ENCODE measurements around the gene ARMH3.
"Not testable (repeated sequence)": the region's sequence is repeated elsewhere in the genome, so short reads cannot be mapped to it uniquely, and the experiment has no call there.

ARMH3 gene

DNA sequence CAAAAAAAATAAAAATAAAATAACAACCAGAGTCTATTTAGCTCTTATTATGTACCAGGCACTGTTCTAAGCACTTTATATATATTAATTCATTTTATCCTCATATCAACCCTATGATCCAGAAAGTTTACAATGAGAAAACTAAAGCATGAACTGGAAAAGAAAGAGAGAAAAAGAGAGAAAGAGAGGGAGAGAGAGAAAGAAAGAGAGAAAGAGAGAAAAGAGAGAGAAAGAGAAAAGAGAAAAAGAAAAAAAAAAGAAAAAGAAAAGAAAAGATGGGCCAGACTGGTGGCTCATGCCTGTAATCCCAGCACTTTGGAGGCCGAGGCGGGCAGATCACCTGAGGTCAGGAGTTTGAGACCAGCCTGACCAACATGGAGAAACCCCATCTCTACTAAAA lies 9.9 kb downstream of the ARMH3 start:
- no peak for DNase-seq (ENCODE audit: low spot score)

- DNase-seq (ENCODE audit: low spot score), result no peak
These were observed 10.7 kb downstream of the ARMH3 start for GRCh38 chr10:102045292-102045691.

DNA sequence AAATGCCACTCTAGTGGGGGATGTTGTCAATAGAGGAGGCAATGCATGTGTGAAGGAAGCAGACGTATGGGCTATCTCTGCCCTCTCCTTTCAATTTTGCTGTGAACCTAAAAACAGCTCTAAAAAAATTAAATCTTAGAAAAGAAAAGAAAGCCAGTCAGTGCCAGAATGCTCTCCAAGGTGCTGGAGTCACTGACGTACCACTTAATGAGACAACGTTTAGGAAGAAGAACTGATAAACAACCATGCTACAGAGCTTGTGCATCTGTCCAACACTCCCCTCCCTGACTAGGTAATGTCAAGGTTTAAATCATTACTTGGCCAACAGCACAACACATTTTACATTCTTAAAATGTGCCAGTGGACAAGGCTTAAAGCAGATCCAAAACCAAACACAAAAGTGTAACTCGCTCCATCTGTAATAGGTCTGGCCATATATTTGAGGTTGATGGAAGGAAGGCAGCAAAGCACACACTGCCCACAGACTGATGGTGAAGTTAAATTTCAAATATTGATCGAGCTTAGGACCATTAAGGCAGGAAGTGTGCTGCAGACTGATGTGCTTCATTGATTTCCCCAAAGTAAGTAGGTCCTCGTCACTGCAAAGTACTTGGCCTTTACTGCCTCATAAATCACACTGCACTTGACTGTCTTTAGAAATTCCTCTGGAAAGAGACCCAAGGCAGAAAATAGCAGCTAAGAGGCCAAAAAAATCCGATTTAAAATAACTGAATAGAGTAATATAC lies 15.5 kb downstream of the ARMH3 start:
- no peak for DNase-seq (ENCODE audit: low spot score)

GRCh38 chr10:102038410-102038809 lies 17.6 kb downstream of the ARMH3 start:
- DNase-seq (ENCODE audit: low spot score), result no peak

DNA sequence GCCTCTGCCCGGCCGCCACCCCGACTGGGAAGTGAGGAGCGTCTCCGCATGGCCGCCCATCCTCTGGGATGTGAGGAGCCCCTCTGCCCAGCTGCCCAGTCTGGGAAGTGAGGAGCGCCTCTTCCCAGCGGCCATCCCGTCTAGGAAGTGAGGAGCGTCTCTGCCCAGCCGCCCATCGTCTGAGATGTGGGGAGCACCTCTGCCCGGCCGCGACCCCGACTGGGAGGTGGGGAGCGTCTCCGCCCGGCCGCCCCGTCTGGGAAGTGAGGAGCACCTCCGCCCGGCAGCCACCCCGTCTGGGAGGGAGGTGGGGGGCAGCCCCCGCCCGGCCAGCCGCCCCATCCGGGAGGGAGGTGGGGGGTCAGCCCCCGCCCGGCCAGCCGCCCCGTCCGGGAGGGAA lies 20.2 kb downstream of the ARMH3 start:
- DNase-seq (ENCODE audit: low spot score), result not testable (repeated sequence)

DNA sequence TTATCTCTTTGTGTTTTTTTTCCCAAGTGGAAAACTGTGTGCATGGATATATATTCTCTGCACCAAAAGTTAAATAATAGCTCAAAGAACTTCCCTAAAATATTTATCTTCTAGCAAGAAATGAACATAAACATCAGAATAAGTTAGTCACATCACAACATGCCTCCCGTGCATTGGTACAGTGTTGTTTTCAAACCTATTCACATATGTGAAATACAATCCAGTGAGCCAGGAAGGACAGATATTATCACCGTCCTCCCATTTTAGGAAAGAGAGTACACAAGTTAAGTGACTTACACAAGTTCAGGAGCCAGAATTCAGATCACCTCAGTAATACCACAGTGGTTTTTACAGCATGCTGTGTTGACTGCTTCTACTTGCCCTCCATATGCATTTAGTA lies 22.2 kb downstream of the ARMH3 start:
- DNase-seq (ENCODE audit: low spot score), result no peak

- no peak for DNase-seq (ENCODE audit: low spot score)
These were observed 28.7 kb downstream of the ARMH3 start for GRCh38 chr10:102027261-102027660.

- DNase-seq (ENCODE audit: low spot score), result no peak
These were observed 31.2 kb downstream of the ARMH3 start for GRCh38 chr10:102024799-102025198.

DNA sequence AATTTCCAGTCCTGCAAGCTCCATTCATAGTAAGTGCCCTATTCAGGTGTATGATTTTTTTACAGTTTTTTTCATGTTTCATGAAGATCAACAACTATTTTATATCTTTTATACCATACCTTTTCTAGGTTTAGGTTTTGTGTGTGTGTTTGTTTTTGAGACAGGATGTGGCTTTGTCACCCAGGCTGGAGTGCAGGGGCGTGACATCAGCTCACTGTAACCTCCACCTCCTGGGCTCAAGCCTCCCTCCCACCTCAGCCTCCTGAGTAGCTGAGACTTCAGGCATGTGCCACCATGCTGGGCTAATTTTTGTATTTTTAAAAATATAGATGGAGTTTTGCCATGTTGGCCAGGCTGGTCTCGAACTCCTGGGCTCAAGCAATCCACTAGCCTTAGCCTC lies 35.0 kb downstream of the ARMH3 start:
- no peak for DNase-seq (ENCODE audit: low spot score)

DNA sequence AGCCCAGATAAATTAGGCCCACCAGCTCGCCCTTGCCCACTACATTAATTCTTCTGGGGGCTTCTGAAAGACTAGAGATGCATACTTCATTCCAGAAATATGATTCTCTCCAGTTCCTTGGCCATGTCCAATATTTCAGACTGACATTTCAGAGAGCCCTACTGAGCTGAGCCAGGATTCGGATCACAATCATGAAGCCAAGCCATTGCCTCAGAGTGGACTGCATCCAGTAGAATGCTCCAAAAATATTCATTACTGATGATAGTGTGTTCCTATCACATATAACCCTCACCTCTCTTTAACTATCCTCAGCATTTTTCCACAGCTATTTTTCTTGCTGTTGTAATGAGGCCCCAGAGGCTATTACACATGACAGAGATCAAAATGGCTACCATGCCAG lies 38.7 kb downstream of the ARMH3 start:
- no peak for DNase-seq (ENCODE audit: low spot score)

DNA sequence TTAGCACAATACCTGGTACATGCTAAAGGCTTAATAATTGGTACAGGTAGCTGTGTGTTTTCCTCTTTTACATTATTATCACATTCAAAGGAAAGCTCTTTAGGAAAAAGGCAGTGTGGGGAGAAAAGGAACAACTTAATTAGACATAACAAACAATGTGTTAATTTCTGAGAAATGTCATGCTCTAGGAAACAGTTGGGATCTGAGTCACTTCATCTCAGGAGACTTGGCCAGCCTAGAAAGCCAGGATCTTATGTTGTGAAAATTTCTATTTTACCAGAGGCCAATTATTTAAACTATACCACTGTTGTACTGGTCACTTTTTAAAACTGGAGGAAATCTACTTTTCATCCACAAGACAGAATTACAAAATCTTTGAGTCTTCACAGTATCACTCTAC lies 39.6 kb downstream of the ARMH3 start:
- DNase-seq (ENCODE audit: low spot score), result peak; percentile 17

DNA sequence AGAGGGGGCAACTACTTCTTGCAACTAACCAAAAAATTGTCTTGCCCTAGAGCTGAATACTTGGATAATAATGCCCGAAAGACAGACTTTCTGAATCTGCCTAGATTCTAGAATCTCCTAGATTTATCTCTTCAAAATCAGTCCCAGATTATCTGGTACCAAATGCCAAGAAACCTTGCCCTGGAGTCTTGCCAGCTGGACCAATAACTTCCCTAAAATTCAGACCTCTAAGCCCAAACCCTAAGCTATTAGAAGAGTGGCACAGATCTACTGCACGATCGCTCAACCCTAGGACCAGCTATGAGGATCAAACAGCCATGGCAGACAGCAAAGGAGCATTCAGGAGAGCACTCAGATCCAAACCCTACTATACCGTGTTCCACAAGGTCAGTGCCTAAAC lies 45.0 kb downstream of the ARMH3 start:
- DNase-seq (ENCODE audit: low spot score), result no peak

DNA sequence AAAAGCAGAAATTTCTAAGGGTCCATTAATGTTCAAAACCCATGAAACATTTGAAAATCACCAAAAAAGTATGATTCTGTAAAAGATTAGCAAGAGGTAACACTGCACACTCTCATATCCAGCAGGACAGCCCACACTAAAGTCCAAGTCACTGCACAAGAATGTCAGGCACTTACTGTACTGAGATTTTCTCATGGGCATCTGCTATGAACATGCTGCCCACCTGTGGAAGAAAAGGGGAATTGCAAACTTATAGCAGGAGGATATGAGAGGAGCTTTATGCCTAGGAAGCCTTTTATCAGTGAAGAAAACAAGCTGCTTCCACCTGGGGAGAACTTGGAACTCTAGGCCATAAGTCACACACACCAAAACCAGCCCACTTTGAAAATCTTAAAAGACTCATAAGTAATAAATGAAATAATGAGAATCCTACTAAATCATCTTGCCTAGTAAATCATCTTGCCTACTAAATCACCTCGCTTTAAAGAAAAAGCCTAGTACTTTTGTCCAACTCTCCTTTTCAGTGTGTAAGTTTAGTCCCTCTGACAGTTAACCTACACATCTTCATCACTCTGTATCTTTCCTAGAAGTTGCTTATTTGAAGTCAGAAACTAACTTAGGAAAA lies 46.1 kb downstream of the ARMH3 start:
- peak; percentile 92 for DNase-seq (ENCODE audit: low spot score)

DNA sequence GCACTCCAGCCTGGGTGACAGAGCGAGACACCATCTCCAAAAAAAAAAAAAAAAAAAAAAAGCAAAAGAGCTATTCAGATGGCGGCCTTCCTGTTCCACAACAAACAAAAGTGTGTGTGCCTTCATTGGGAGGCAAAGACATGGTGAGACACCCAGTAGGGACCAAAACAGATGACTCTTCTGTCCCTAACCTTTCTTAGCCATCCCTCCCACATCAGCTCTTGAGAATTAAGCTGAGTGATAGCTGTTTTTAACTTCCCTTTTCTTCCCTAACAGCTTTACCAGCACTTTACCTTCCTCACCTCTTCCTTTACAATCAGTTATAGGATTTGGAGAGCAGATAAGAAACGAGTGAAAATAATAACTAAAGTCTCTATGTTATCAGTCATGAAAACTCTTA lies 48.2 kb downstream of the ARMH3 start:
- DNase-seq (ENCODE audit: low spot score), result no peak

GRCh38 chr10:102007031-102007430 lies 48.9 kb downstream of the ARMH3 start:
- DNase-seq (ENCODE audit: low spot score), result not testable (repeated sequence)

DNA sequence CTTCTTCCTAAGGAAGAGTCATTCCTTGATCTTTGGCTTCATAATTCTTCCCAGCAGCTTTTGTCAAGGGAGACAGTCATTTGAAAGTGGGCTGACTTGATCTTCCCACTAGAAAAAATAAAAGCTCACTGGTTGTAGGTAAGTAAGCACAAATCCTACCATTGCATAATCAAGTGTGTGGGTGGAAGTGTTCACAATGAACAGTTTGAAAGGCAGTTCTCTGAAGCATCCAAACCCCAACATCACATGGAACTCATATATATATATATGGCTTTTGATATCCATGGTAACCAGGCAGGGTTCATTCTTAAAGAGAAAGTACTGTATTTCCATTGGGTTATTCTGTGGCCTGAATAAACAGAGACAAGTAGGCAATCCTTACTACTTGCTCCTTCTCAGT lies 51.6 kb downstream of the ARMH3 start:
- DNase-seq (ENCODE audit: low spot score), result no peak

- no peak for DNase-seq (ENCODE audit: low spot score)
These were observed 52.4 kb downstream of the ARMH3 start for GRCh38 chr10:102003541-102003940.

DNA sequence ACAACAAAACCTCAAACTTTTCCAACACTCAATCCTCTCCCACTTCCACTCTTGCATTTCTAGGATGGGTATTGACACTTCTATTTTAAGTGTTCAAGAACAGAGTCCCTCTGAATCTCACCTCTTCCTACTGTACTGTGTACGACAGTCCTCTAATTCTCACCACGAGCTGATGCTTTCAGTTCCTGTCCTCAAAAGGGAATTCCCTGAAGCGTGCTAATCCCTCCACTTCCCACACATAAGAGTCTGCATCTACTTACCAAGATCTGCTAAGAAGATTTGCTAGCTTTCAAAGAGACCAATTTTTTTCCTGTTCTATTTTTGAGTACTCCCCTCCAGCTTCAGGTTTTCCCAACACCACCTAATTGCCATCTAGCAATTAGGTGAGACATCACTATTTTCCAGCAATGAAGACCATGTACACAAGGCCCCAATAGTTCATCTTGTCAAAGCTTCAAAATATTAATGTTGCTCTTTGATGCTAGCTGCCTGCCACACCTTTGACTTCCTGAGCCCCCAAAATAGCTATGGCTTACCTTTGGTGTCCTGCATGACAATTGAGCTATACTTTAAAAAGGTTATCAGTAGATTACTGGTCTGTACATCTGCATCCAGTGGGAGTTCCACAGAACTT lies 54.4 kb downstream of the ARMH3 start:
- DNase-seq (ENCODE audit: low spot score), result no peak

DNA sequence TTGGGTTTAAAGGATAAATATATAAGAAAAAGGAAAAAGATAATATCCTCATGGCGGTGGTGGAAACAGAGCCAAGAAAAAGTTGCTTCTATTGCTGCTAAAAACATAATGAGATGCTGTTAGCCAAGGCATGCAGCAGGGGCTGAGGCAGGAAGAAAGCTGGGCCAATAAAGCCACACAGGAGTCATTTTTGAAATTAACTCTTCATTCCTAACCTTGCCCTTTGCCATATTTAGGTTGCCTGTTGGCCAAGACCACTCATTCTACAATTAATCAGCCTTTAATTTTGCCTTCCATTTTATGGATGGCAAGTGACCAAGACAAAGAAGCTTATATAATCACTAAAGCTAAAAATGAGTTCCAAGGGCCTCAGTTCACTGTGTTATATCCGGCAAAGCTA lies 58.2 kb downstream of the ARMH3 start:
- DNase-seq (ENCODE audit: low spot score), result no peak

DNA sequence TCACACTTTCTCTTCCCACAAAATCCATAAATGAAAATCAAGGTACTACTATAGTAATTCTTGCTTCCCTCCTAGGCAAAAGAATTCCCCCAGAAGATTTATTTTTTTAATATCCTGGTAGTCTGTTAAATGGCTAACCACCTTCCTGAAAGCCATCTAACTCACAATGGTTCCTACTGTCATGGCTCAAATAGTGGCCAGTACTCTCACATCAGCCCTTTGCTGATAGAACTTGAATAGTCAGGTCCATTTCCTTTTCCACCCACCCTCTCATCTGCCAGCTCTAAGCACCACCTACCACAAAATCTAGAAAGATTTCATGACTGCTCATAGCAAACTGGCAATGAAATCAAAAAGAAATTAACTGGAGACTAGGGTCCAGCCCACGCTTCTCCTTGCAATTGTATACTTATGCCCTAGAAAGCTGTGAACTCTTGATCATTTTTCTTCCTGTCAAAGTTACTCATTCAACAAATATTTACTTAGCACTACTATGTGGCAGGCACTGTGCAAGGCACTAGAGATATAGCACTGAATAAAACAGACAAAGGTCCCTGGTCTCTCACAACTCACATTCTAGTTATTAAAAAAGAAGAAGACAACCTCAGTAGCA lies 60.4 kb downstream of the ARMH3 start:
- no peak for DNase-seq (ENCODE audit: low spot score)

DNA sequence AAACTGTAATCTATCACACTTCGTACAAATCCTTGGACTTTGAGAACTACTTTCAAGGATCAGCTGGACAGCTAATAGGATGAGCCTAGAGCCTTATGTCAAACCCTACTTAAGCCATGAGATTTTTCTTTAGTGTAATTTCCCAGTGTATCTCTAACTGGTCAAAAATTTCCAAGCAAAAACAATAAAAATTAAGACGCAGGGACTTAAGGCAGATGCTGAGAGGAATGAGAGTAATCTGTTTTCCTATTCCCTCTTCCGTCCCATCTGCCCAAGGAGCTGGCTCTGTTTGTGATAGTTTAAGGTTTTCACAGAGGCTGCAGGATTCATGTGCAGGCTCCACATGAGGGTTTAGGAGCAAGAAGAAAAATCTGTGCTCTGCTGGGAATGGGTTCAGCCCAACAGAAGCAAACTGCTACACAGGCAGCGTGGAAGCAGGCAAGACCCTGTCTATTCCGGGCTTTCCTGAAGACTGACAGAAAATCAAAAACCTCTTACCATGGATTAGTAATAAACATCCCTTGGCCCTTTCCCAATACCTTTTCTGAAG lies 62.2 kb downstream of the ARMH3 start:
- no peak for DNase-seq (ENCODE audit: low spot score)

DNA sequence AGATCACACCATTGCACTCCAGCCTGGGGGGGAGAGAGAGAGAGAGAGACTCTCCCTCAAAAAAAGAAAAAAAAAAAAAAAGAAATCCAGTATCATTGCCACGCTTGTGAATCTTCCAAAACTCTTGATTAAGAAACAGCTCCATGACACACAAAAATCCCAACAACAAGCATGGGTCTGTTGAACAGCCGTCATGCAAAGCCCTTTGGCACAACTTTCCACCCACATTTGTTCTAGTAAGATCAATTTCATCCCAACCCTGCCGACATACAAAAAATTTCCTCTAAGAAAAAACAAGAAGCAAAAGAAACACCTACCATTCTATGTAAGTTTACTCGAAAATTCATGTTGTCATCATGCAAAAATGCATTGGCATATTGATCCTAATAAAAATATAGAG lies 62.8 kb downstream of the ARMH3 start:
- DNase-seq (ENCODE audit: low spot score), result no peak

GRCh38 chr10:101987136-101987535 lies 68.8 kb downstream of the ARMH3 start:
- DNase-seq (ENCODE audit: low spot score), result no peak

Data from AG20443 (cell line).